ENCODE measurements around the gene ZNF574.

Gene ZNF574

GRCh38 chr19:42113641-42114348 is 37.8 kb downstream of the ZNF574 start:
- peak; percentile 45 for TF ChIP-seq CTCF (conservative IDR thresholded peaks at IDR 0.05; ENCODE audit: low read depth, low read length)
- DNase-seq (ENCODE audit: low read depth), result peak; percentile 91
- no peak overlapping the region for H3K4me3 ChIP-seq (ENCODE audit: low read length)

- DNase-seq (ENCODE audit: low read depth), result no peak
- TF ChIP-seq CTCF (conservative IDR thresholded peaks at IDR 0.05; ENCODE audit: low read depth, low read length), result no peak
- H3K4me3 ChIP-seq (ENCODE audit: low read length), result no peak overlapping the region
Measured at GRCh38 chr19:42114412-42114811, 38.4 kb downstream of the ZNF574 start.

GRCh38 chr19:42115219-42115618 is 39.3 kb downstream of the ZNF574 start:
- no peak for DNase-seq (ENCODE audit: low read depth)

GRCh38 chr19:42115705-42116104 is 39.7 kb downstream of the ZNF574 start:
- no peak overlapping the region for H3K4me3 ChIP-seq (ENCODE audit: low read length)
- TF ChIP-seq CTCF (conservative IDR thresholded peaks at IDR 0.05; ENCODE audit: low read depth, low read length), result no peak
- DNase-seq (ENCODE audit: low read depth), result no peak

More at GRCh38 chr19:42115219-42115618, 39.3 kb downstream of the ZNF574 start:
- no peak overlapping the region for H3K4me3 ChIP-seq (ENCODE audit: low read length)
- TF ChIP-seq CTCF (conservative IDR thresholded peaks at IDR 0.05; ENCODE audit: low read depth, low read length), result no peak

GRCh38 chr19:42116308-42117075 is 40.5 kb downstream of the ZNF574 start:
- no peak for DNase-seq (ENCODE audit: low read depth)
- H3K4me3 ChIP-seq (ENCODE audit: low read length), result no peak overlapping the region
- TF ChIP-seq CTCF (conservative IDR thresholded peaks at IDR 0.05; ENCODE audit: low read depth, low read length), result peak; percentile 13

GRCh38 chr19:42117076-42117475 is 41.1 kb downstream of the ZNF574 start:
- no peak for TF ChIP-seq CTCF (conservative IDR thresholded peaks at IDR 0.05; ENCODE audit: low read depth, low read length)
- H3K4me3 ChIP-seq (ENCODE audit: low read length), result no peak overlapping the region
- no peak for DNase-seq (ENCODE audit: low read depth)
